GM23338 (cell line): ENCODE data around the gene OR1J1.

ENCODE experiments used
- CTCF ChIP-seq, 2 experiments: fragments of 200-600 bp in 1 of 2; sonication (generic) in 1 of 2; conservative IDR thresholded peaks; 2 replicates each; pipeline versions ENCODE4 v1.5.1 to v1.6.1; 2016 to 2017; ENCODE audit warnings: antibody characterized with exemption in 2 of 2, low read depth in 2 of 2, mild to moderate bottlenecking in 2 of 2, moderate library complexity in 1 of 2
- EZH2 ChIP-seq: fragments of 200-600 bp; sonication (generic); IDR thresholded peaks from one replicate; pipeline ENCODE4 v1.8.0; 2017; ENCODE audit warnings: antibody characterized with exemption, mild to moderate bottlenecking, low read depth; ENCODE audit not compliant: unreplicated experiment
- EZH2phosphoT487 ChIP-seq: fragments of 200-600 bp; sonication (generic); IDR thresholded peaks from one replicate; pipeline ENCODE4 v1.8.1; 2018; ENCODE audit warnings: antibody characterized with exemption; ENCODE audit not compliant: unreplicated experiment
- JUNB ChIP-seq: IDR thresholded peaks from one replicate; pipeline ENCODE4 v1.6.1; 2016; ENCODE audit warnings: antibody characterized with exemption; ENCODE audit not compliant: unreplicated experiment
- POLR2AphosphoS5 ChIP-seq: IDR thresholded peaks from 2 replicates; pipeline ENCODE4 v1.6.1; 2016; ENCODE audit warnings: antibody characterized with exemption, low read depth
- ZNF331 ChIP-seq: fragments of 250-450 bp; sonication (Bioruptor Pico); IDR thresholded peaks from 2 replicates; pipeline ENCODE4 v1.5.0; 2020; ENCODE audit warnings: low read depth, mild to moderate bottlenecking, moderate library complexity

- TF ChIP-seq EZH2 (no peak), CTCF (conservative IDR thresholded peaks at IDR 0.05; ENCODE audit: low read depth in 2 of 2) (no peak), POLR2AphosphoS5 (no peak), ZNF331 (CRISPR knock-in tag) (no peak), EZH2phosphoT487 (no peak), JUNB (no peak)
Observed at GRCh38 chr9:122510502-122510901, 32.8 kb upstream of the OR1J1 start, which contains the start of gene OR1J2.
